Activated gamma-delta T cell treated with Interleukin-2 at 50 U/mL for 16 hours (primary cell): ENCODE results near the gene COL3A1.

Source experiments
- DNase-seq: peaks from one replicate; pipeline ENCODE4 v3.0.0-alpha.2; 2020

The COL3A1 gene

GRCh38 chr2:189018631-189019030, 44.5 kb downstream of the COL3A1 start:
- no peak for DNase-seq

- DNase-seq, result no peak
These were observed 46.0 kb downstream of the COL3A1 start for GRCh38 chr2:189020179-189020578.

DNA sequence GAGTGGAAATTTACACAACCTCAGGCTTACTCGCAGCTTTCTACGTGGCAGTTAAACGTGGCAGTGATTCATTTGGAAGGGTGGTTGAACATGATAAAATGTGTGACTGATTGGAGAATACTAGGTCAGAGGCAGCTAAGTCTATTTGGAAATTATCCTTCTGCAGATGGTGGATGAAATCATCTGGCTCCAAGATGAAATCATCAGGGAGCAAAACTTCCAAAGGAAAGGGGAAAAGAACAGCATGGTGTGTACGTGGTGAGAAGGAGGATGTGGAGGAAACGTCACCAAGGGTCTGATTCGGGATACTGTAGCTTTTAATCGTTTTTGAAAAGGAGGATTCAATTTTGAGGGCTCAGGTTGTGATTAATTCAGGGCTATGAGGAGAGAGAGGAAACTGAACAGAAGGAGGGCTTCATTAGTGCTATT, 47.9 kb downstream of the COL3A1 start:
- DNase-seq, result no peak

DNA sequence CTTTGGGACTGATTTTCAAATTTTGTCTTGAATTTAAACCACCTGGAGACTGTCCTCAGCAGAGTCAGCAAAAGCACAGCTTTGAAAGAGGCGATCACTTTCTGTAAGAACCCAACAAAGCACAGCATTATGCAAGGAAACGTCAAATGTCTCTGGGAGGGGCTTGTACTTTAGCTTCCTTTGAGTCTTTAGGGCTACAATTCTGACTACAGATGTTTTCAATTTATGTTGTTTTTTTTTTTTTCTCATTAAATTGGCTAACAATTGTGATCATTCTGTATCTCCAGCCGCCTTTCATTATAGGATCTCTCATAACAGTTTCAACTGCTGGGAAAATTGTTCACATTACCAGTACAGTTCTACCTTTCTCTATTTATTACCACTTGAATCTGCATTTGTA, 48.3 kb downstream of the COL3A1 start:
- no peak for DNase-seq

- DNase-seq, result no peak
These were observed 50.9 kb downstream of the COL3A1 start for GRCh38 chr2:189024901-189025618.

- DNase-seq, result no peak
These were observed 63.3 kb downstream of the COL3A1 start for GRCh38 chr2:189037518-189037917.

- no peak for DNase-seq
These were observed 71.7 kb downstream of the COL3A1 start for GRCh38 chr2:189045836-189046235.

DNA sequence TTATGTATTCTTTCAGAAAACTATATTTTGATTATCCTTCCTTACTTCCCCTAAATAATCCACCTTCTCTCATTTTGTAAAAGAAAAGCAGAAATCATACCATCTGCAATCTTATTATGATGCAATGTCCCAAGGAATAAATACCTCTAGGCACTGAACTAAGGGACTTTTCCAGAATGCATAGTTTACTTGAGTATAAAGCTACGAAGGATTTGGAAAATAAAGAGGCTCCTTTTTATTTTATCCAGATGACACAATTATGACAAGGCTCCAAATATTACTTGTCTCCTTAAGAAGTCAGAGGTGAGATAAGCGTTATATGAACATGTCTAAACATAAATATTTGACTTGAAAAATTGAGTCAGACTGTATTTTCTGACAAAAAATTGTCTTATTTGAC, 72.1 kb downstream of the COL3A1 start:
- DNase-seq, result no peak

DNA sequence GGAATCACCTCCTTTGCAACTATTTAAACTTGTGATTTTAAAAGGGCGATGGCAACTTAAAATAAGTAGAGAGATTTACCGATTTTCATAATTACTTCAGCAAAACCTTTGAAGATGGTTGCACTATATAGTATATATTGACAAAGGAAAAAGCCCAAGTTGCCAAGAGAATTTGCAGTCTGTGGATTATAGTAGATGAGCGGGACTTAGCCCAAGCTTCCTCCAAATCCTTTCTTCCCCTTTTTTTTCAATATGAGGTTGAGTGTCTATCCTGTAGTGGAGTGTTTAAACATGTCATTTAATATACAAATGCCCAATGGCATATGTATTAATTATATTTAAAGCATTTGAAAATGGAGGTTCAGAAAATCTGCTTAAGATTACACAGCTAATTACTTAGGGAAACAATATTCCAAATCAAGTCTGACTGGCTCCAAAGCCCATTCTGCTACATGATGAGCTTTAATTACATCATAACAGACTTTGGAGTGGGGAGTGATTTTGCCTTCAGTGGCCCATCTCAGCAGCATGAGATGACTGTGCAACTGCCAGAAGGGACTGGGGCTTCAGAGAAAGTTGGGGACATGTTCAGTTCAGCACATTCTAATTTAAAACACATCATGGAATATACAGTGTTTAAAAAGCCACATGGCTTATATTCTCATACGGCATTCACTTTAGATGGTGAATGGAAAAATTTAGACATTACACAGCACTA, 73.2 kb downstream of the COL3A1 start:
- DNase-seq, result no peak

DNA sequence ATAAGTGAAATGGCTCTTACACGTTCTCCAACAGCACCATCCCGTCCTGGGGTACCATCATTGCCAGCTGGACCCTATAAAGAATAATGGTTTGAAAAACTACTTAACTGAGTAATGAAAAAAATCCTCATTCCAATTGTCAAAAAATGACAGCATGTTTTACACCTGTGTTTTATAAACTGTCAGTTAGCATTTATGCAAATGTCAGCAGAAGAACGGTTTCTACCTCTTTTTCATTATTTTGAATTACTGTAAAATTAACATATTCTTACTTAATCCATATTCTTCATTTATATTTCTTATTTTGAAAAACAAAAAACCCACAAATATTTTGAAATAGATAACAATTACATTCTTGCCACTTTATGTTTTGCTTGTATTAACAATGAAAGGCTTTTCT, 74.0 kb downstream of the COL3A1 start:
- no peak for DNase-seq

GRCh38 chr2:189049709-189050164, 75.6 kb downstream of the COL3A1 start:
- DNase-seq, result no peak

- DNase-seq, result no peak
These were observed 76.1 kb downstream of the COL3A1 start for GRCh38 chr2:189050165-189050712.

- no peak for DNase-seq
These were observed 82.3 kb downstream of the COL3A1 start for GRCh38 chr2:189056200-189057106.

DNA sequence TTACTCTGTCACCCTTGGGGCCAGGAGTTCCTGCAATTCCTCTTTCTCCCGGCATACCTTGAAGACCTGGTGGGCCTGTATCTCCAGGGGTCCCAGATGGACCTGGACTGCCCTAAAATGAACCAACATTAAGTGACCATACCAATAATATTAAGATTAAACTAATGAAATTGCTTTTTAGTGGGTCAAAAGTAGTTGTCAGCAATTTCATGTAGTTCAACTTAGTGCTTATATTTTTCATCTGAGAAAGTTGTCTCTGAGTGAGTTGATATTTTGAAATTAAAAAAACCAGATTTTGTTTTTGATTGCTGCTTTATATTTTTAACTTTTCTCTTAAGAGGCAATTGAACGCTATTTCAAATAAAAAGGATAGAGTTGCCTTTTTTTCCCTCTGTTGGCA, 83.1 kb downstream of the COL3A1 start:
- no peak for DNase-seq

GRCh38 chr2:189060096-189060642, 86.0 kb downstream of the COL3A1 start:
- DNase-seq, result no peak
